Right hindlimb (tissue), 1 donor: Measurements from ENCODE around the gene TOMM7.
"Not testable (repeated sequence)": the region's sequence is repeated elsewhere in the genome, so short reads cannot be mapped to it uniquely, and the experiment has no call there.

Experiments used
- DNase-seq: peaks from one replicate; pipeline ENCODE4 v3.0.0-alpha.2; 2018

Gene TOMM7

DNA sequence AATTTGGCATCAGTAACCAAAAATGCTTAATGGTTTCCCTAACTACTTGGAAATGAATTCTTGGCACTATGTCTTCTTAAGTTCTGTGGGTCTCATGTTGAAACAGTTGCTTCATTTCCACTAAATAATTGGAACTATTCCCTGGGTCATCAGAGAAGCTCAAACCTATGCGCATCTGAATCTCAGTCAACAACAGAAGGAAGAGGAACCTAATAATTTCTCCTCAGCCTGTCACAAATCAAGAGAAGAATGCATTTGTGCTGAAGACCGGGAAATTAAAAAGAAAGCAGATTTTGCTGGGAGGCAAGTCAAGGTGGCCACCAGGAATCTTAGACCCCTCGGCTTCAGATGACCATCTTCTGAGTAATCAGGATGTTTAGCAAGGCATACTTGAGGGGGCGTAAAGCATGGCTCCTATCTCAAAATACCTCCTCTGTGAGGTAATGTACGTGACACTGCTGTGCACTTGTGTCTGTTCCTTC lies 41.4 kb downstream of the TOMM7 start:
- no peak for DNase-seq

DNA sequence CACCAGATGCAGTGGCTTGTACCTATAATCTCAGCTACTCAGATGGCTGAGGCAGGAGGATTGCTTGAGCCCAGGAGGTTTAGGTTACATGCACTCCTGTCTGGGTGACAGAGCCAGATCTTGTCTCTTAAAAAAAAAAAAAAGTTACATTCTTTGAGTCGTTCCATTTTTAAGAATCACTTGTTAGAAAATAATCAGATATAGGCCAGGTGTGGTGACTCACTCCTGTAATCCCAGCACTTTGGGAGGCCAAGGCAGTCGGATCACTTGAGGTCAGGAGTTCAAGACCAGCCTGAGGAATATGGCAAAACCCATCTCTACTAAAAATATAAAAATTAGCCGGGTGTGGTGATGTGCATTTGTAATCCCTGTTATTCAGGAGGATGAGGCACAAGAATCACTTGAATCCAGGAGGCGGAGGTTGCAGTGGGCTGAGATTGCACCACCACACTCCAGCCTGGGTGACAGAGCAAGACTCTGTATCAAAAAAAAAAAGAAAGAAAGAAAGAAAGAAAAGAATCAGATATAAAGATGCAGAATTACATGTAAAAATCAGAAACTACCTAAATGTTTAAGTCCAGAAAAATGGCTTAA lies 42.8 kb downstream of the TOMM7 start:
- not testable (repeated sequence) for DNase-seq

DNA sequence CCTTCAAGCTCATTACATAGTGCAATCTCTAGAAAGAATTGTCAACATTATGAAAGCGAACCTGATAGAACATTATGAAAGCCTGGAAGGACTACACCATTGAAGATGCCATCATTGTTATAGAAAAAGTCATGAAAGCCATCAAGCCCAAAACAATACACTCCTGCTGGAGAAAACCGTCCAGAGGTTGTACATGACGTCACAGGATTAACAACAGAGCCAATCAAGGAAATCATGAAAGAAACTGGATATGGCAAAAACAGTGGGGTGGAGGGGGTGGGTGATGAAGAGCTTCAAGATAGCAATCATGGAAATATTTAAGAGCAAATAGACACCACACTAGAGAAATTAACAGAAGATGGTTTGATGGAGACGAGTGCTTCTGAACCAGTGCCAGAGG lies 45.7 kb downstream of the TOMM7 start:
- no peak for DNase-seq

- DNase-seq, result no peak
Observed at GRCh38 chr7:22772885-22773284, 49.8 kb downstream of the TOMM7 start.

- DNase-seq, result no peak
Observed at GRCh38 chr7:22771872-22772228, 50.8 kb downstream of the TOMM7 start.

DNA sequence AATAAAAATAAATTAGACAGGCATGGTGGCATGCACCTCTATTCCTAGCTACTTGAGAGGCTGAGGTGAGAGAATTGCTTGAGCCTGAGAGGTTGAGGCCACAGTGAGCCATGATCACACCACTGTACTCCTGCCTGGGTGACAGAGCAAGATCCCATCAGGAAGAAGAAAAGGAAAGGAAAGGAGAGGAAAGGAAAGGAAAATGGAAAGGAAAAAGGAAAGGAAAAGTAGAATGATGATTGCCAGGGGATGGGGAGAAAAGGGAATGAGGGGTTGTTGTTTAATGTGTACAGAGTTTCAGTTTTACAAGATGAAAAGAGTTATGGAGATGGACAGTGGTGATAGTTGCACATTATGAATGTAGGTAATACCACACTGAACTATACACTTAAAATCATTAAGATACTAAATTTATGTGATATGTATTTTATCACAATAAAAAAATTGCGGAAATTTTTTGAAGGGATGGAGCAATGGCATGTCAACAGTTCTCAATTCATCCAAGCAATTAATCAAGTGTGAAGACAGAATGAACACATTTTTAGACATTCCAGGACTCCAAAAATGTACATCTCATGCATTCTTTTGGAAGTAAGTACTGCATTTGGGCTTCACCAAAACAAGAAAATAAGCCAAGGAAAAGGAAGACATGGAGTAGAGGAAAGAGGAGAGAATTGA lies 51.3 kb downstream of the TOMM7 start:
- DNase-seq, result no peak

DNA sequence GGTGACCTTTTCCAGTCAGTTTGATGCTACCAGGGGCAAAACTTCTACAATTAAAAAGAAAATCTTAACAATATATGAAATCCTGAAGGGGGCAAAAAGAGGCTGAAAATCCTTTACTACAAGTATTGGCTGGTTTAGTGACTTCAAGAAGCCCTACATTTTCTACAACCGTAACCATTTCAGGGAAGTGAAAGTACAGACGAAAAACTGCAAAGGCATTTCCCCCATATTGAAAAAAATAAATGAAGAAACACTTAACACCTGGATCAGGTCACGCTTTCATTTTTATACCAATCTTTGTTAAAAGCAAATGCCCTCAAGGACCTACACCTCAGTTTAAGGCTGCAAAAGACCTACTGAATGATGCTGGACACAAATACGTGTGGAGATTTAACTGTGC lies 57.0 kb downstream of the TOMM7 start:
- DNase-seq, result no peak
